ENCODE results near the gene MICAL2. TPM values are rescaled to one million over a fixed set of nuclear protein-coding genes. Genes with fewer than 3 reads are reported as not detected.

Gene MICAL2
- total RNA-seq, 2 donors from 2014 or later, result 194 TPM

DNA sequence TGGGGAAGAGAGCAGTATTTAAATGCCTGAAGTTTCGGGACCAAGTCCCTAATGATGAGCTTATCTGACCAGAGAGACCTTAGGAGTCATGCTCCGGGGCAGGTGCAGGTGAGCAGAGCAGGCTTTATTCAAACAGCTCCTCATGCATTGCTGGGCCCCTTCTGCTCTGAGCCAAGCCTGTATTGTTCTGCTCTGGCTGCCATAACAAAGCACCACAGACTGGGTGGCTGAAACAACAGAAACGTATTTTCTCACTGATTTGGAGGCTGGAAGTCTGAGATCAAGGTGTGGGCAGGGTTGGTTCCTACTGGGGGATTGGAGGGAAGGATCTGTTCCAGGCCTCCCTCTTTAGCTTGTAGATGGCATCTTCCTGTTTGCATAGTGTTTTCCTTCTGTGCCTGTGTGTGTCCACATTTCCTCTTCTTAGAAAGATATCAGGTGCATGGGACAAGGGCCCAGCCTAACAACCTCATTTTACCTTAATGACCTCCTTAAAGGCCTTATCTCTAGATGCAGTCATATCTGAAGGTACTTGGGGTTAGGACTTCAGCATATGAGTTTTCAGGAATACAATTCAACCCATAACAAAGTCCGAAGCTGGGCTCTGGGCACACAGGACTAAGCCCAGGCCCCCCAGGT lies 169.9 kb downstream of the MICAL2 start:
- Histone ChIP-seq H3K9me3 (no peaks in the 10 kb centered on the region), H3K4me3 (no peak overlapping the region), H3K9ac (ENCODE audit: low read depth in 2 of 2, low read length in 2 of 2) (peak overlapping the region in 1 of 2 donors; percentile 31), H3K27me3 (no peaks in the 10 kb centered on the region), H3K36me3 (no peaks in the 10 kb centered on the region), H3K4me1 (no peaks in the 10 kb centered on the region), H3K27ac (no peak overlapping the region)
- intact Hi-C loops (cut with DNase I), result no loop called here
- DNase-seq, result no peak
- TF ChIP-seq, protein P1, sequence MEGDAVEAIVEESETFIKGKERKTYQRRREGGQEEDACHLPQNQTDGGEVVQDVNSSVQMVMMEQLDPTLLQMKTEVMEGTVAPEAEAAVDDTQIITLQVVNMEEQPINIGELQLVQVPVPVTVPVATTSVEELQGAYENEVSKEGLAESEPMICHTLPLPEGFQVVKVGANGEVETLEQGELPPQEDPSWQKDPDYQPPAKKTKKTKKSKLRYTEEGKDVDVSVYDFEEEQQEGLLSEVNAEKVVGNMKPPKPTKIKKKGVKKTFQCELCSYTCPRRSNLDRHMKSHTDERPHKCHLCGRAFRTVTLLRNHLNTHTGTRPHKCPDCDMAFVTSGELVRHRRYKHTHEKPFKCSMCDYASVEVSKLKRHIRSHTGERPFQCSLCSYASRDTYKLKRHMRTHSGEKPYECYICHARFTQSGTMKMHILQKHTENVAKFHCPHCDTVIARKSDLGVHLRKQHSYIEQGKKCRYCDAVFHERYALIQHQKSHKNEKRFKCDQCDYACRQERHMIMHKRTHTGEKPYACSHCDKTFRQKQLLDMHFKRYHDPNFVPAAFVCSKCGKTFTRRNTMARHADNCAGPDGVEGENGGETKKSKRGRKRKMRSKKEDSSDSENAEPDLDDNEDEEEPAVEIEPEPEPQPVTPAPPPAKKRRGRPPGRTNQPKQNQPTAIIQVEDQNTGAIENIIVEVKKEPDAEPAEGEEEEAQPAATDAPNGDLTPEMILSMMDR (IDR thresholded peaks at IDR 0.05), result no peak

DNA sequence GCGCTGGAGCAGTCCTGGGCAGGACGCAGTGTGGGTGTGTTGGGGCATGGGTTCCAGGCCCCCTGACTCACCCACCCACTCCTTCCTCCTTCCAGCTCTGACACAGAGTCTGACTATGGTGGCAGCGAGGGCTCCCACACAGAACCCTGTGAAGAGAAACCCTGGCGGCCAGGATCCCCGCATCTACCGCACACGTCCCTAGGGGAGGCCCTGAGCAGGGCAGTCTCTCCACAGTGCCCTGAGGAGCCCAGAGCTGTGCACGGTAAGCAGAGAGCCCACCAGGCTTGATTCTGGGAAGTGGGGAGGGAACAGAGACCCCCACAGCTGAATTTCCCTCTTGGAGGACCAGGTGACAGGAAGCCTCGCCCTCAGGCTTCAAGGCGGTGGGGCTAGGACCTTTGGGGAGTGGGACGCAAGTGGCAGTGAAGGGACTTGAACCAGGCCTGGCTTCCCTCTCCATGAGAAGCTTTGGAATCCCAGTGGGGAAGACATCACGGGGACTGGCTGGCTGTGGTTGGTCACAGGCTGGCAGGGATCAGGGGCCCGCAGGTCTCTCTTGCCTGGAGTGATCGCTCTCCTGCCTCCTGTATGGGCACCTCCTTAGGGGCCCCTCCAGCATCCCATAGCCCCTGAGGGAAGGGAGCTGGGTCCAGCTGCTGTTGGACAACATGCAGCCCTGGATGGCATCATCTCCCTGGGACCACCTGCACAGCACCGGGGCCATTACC lies 170.6 kb downstream of the MICAL2 start:
- intact Hi-C loops (cut with DNase I), result no loop called here
- peak overlapping the region in 1 of 2 donors; percentile 31 for H3K9ac ChIP-seq (ENCODE audit: low read depth in 2 of 2, low read length in 2 of 2)
- H3K36me3 ChIP-seq, result no peaks in the 10 kb centered on the region
- no peaks in the 10 kb centered on the region for H3K9me3 ChIP-seq
- H3K27ac ChIP-seq, result no peak overlapping the region
- H3K4me1 ChIP-seq, result no peaks in the 10 kb centered on the region
- TF ChIP-seq, protein P1 (IDR thresholded peaks at IDR 0.05), result no peak
- H3K4me3 ChIP-seq, result no peak overlapping the region
- H3K27me3 ChIP-seq, result no peaks in the 10 kb centered on the region
- peak; percentile 16 for DNase-seq

DNA sequence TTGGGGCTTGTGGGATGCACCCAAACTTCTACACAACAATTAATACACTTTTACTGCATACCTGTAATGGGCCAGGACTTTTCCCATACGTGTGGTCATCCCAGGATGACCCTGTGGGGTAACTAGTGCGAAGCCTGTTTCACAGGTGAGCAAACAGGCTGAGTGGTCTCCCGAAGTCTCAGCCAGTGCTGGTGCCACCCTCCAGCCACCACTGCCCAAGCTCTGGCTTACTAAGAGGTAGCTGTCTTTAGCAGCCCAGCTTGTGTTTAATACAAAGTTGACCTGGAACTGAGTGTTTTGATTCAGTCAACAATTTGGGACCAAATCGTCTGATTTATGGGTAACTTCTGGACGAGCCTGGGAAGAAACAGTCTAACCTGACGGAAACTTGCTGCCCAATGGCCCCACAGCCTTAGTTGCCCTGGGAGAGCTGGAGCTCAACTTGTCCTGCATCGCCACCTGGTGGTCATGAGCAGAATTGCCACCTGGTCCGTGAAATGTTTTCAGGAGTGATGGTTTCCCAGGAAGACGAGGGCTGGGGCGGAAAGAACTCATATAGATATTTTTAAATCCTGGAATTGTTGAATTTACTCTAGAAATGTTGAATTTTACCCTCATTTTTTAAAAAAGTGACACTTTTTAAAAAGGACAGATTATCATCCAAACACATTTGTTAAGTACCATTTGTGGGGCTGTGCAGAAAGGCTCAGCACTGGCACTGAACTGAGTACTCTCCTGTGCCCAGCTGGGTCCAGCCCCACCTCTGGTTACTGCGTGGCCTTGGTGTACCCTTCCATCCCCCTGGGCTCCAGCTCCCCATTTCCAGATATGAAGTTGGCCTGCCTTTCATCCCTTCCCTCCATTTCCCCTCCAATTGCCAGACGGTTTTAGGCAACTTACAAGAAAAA lies 171.4 kb downstream of the MICAL2 start:
- Histone ChIP-seq H3K4me3 (no peak overlapping the region), H3K9me3 (no peaks in the 10 kb centered on the region), H3K27ac (no peak overlapping the region), H3K27me3 (no peaks in the 10 kb centered on the region), H3K9ac (ENCODE audit: low read depth in 2 of 2, low read length in 2 of 2) (no peak overlapping the region), H3K36me3 (no peaks in the 10 kb centered on the region), H3K4me1 (no peaks in the 10 kb centered on the region)
- DNase-seq, result peak; percentile 90
- intact Hi-C loops (cut with DNase I), result loop anchor here (2.0 kb wide), 1 partner anchor 235 kb away; no protein-coding TSS in a partner anchor
- TF ChIP-seq, protein P1 (IDR thresholded peaks at IDR 0.05), result peak; percentile 96

DNA sequence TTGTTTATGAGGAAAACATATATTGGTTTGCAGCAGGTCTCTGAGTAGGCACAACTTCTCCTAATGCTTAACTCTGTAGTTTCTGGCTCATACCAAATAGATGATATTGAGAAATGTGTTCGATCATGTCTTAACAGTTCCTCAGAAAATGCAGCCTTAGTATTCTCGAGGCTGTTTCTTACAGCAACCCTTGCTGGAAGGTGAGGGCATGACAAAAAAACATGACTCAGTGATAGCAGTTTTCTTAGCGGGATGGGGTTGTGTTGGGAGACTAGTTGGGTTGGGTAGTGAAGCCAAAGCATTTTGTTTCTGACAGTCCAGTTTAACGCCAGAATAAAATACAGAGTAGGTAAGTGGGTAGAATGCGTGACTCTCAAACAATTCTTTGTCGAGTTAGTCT lies 172.3 kb downstream of the MICAL2 start:
- DNase-seq, result no peak
- intact Hi-C loops (cut with DNase I), result loop anchor here (2.0 kb wide), 1 partner anchor 236 kb away; no protein-coding TSS in a partner anchor

More for the DNA sequence above, 172.3 kb downstream of the MICAL2 start:
- H3K27me3 ChIP-seq, result no peaks in the 10 kb centered on the region
- no peak overlapping the region for H3K4me3 ChIP-seq
- TF ChIP-seq, protein P1 (IDR thresholded peaks at IDR 0.05), result no peak
- no peaks in the 10 kb centered on the region for H3K9me3 ChIP-seq
- no peak overlapping the region for H3K9ac ChIP-seq (ENCODE audit: low read depth in 2 of 2, low read length in 2 of 2)
- no peaks in the 10 kb centered on the region for H3K36me3 ChIP-seq
- no peak overlapping the region for H3K27ac ChIP-seq
- H3K4me1 ChIP-seq, result no peaks in the 10 kb centered on the region
